Prostate gland (tissue), 2 donors: ENCODE data around the gene C1QTNF1. TPM values are rescaled to one million over a fixed set of nuclear protein-coding genes. Genes with fewer than 3 reads are reported as not detected.

Experiments used
- DNase-seq: peaks from one replicate; pipeline ENCODE4 v3.0.0-alpha.2; 2019; ENCODE audit warnings: low spot score
- H3K27ac ChIP-seq, 2 donors: fragments of 200-600 bp; sonication (generic); 2 replicates each; pipeline ENCODE4 v1.5.1; 2017 to 2019
- H3K27me3 ChIP-seq: fragments of 200-600 bp; sonication (generic); replicated peaks from 2 replicates; pipeline ENCODE4 v1.5.1; 2019; ENCODE audit not compliant: insufficient read depth
- H3K36me3 ChIP-seq, 2 donors: fragments of 200-600 bp; sonication (generic); 1 replicate in 1 of 2; 2 replicates in 1 of 2; pipeline versions ENCODE4 v1.5.1 to v1.8.1; 2017 to 2019
- H3K4me1 ChIP-seq: fragments of 200-600 bp; sonication (generic); replicated peaks from 2 replicates; pipeline ENCODE4 v1.5.1; 2019
- H3K4me3 ChIP-seq, 2 donors: fragments of 200-600 bp; sonication (generic); 2 replicates each; pipeline ENCODE4 v1.5.1; 2017 to 2019
- H3K9me3 ChIP-seq: fragments of 200-600 bp; sonication (generic); 2 replicates; pipeline ENCODE4 v1.5.1; 2017
- POLR2A ChIP-seq: fragments of 450-650 bp; IDR thresholded peaks from one replicate; pipeline ENCODE4 v1.6.1; 2016; ENCODE audit warnings: antibody characterized with exemption, mild to moderate bottlenecking
- POLR2AphosphoS5 ChIP-seq: sonication (generic); formaldehyde crosslinking; IDR thresholded peaks from one replicate; pipeline ENCODE4 v1.6.1; 2017; ENCODE audit warnings: antibody characterized with exemption
- WGBS: methylation state at CpG from one replicate; pipeline ENCODE4 v1.1.5; 2018; 5-methylcytosine and 5-hydroxymethylcytosine counted together
- intact Hi-C: fragments of 100-400 bp; cut with DNase I; formaldehyde crosslinking; loops from one replicate; pipeline ENCODE4 v1.14.2; 2022
- total RNA-seq, 2 donors: library from RNA; depleted of rRNA; stranded (reverse); fragments of >200 nt; gene quantifications; one replicate each; pipeline ENCODE4 v1.1.0, GENCODE V29; 2016
- TF ChIP-seq, protein P1 (sequence below), 4 experiments: fragments of 200-600 bp in 2 of 4; fragments of 450-650 bp in 2 of 4; sonication (generic) in 2 of 4; IDR thresholded peaks; 1 replicate in 3 of 4; 2 replicates in 1 of 4; pipeline ENCODE4 v1.5.1; 2016 to 2019; ENCODE audit warnings: antibody characterized with exemption in 4 of 4, mild to moderate bottlenecking in 2 of 4, moderate library complexity in 2 of 4

Gene C1QTNF1
- total RNA-seq, 2 donors from 2014 or later: 16.3 to 57.9 TPM

GRCh38 chr17:79065105-79065670, 41.2 kb downstream of the C1QTNF1 start:
- peak; percentile 49 for DNase-seq
- H3K36me3 ChIP-seq: no peaks in the 10 kb centered on the region
- WGBS: 41% methylated on average over 10 of the region's 10 CpGs

GRCh38 chr17:79066963-79067362, 43.0 kb downstream of the C1QTNF1 start:
- intact Hi-C loops: no loop called here
- 83% methylated on average over 6 of the region's 6 CpGs for WGBS
- Histone ChIP-seq H3K9me3 (no peaks in the 10 kb centered on the region), H3K27me3 (no peaks in the 10 kb centered on the region), H3K36me3 (no peaks in the 10 kb centered on the region), H3K4me3 (no peak overlapping the region), H3K27ac (no peak overlapping the region), H3K4me1 (no peaks in the 10 kb centered on the region)
- TF ChIP-seq, protein P1, sequence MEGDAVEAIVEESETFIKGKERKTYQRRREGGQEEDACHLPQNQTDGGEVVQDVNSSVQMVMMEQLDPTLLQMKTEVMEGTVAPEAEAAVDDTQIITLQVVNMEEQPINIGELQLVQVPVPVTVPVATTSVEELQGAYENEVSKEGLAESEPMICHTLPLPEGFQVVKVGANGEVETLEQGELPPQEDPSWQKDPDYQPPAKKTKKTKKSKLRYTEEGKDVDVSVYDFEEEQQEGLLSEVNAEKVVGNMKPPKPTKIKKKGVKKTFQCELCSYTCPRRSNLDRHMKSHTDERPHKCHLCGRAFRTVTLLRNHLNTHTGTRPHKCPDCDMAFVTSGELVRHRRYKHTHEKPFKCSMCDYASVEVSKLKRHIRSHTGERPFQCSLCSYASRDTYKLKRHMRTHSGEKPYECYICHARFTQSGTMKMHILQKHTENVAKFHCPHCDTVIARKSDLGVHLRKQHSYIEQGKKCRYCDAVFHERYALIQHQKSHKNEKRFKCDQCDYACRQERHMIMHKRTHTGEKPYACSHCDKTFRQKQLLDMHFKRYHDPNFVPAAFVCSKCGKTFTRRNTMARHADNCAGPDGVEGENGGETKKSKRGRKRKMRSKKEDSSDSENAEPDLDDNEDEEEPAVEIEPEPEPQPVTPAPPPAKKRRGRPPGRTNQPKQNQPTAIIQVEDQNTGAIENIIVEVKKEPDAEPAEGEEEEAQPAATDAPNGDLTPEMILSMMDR (IDR thresholded peaks at IDR 0.05): no peak
- TF ChIP-seq POLR2A (no peak), POLR2AphosphoS5 (no peak)
- DNase-seq: no peak

More at GRCh38 chr17:79065105-79065670, 41.2 kb downstream of the C1QTNF1 start:
- Histone ChIP-seq H3K27me3 (no peaks in the 10 kb centered on the region), H3K4me1 (no peaks in the 10 kb centered on the region), H3K9me3 (no peaks in the 10 kb centered on the region), H3K27ac (no peak overlapping the region), H3K4me3 (no peak overlapping the region)
- TF ChIP-seq POLR2A (no peak), POLR2AphosphoS5 (peak; percentile 49)
- TF ChIP-seq, protein P1 (IDR thresholded peaks at IDR 0.05): peak in 3 of 4 experiments; percentile 60 to 77 (median 70)
- intact Hi-C loops: no loop called here

DNA sequence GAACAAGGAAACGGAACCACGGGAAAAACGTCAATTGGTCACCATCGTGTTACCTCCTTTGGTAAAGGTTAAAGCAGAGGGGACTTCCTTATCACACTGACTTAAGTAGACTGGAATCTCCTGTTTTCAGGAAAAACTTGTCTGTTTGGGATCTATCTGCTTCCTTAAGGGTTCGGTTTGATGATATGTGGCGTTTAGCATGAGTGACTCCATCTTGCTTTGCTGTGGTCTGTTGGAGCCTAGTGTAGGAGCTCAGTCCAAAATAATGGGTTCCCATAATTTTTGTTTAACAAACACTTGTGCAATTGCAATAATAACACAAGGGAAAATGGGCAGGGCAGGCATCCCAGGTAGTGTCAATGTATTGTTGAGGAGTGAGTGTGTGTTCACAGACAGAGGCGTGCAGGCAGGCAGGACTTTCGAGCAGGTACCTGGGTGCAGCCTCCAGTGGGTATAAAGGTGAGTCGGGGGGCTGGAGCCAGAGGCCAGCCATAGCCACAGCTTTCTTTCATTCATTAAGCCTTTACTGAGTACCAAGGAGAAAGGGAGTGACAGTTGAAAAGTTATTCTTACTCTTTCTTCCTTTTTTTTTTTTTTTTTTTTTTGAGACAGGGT, 46.4 kb downstream of the C1QTNF1 start:
- H3K27ac ChIP-seq: no peak overlapping the region
- no peak overlapping the region for H3K4me3 ChIP-seq
- intact Hi-C loops: no loop called here
- H3K4me1 ChIP-seq: peaks cover 8% of the 10 kb centered on the region
- no peak for DNase-seq
- no peaks in the 10 kb centered on the region for H3K27me3 ChIP-seq
- no peaks in the 10 kb centered on the region for H3K36me3 ChIP-seq
- WGBS: 86% methylated on average over 9 of the region's 9 CpGs
- no peaks in the 10 kb centered on the region for H3K9me3 ChIP-seq
- TF ChIP-seq, protein P1 (IDR thresholded peaks at IDR 0.05): no peak
- TF ChIP-seq POLR2AphosphoS5 (no peak), POLR2A (no peak)

- TF ChIP-seq, protein P1 (IDR thresholded peaks at IDR 0.05): no peak
- no peak for TF ChIP-seq POLR2AphosphoS5
- TF ChIP-seq POLR2A: no peak
- no peaks in the 10 kb centered on the region for H3K36me3 ChIP-seq
- WGBS: 85% methylated on average over 6 of the region's 6 CpGs
Measured at GRCh38 chr17:79071161-79071740, 47.3 kb downstream of the C1QTNF1 start.

DNA sequence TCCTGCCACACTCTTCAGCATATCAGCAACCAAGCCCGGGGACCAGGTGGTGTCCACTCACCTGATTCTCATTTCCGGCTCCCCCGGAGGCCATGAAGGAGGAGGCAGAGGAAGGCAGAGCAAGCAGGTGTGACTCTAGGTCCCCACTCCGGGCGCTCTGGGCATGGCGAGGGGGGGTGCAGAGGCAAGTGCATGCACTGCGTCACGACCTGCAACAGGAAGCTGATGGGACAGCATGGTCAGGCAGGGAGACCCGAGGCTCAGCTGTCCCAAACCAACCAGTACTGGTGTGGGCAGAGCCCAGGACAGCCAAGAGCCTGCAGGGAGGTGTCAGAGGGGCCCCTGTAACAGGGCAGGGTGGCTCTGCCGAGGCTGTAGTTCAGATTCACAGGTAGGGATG, 48.6 kb downstream of the C1QTNF1 start:
- WGBS: 85% methylated on average over 10 of the region's 10 CpGs
- Histone ChIP-seq H3K4me3 (no peak overlapping the region), H3K27me3 (no peaks in the 10 kb centered on the region), H3K27ac (no peak overlapping the region), H3K36me3 (no peaks in the 10 kb centered on the region), H3K4me1 (peaks cover 9% of the 10 kb centered on the region), H3K9me3 (no peaks in the 10 kb centered on the region)
- DNase-seq: no peak
- intact Hi-C loops: no loop called here
- no peak for TF ChIP-seq POLR2A
- TF ChIP-seq POLR2AphosphoS5: no peak
- TF ChIP-seq, protein P1 (IDR thresholded peaks at IDR 0.05): no peak

More at GRCh38 chr17:79071161-79071740, 47.3 kb downstream of the C1QTNF1 start:
- DNase-seq: no peak
- H3K9me3 ChIP-seq: no peaks in the 10 kb centered on the region
- H3K27me3 ChIP-seq: no peaks in the 10 kb centered on the region
- peaks cover 9% of the 10 kb centered on the region for H3K4me1 ChIP-seq
- no peak overlapping the region for H3K27ac ChIP-seq
- intact Hi-C loops: no loop called here
- H3K4me3 ChIP-seq: no peak overlapping the region
